OCI-LY3 (cell line): ENCODE results near the gene CCDC190.

ENCODE experiments used
- H2AFZ ChIP-seq: fragments of 200-600, 300-600 bp; shearing (Covaris generic); 2 replicates; pipeline ENCODE4 v1.6.0; 2014; ENCODE audit warnings: antibody characterized with exemption, low read depth, low read length
- H3K27ac ChIP-seq: fragments of 200-600, 300-600 bp; sonication (generic); 2 replicates; pipeline ENCODE4 v1.5.1; 2014; ENCODE audit warnings: mild to moderate bottlenecking, low read length, moderate library complexity, mixed read lengths
- H3K27me3 ChIP-seq: fragments of 200-600, 300-600 bp; sonication (generic); 2 replicates; pipeline ENCODE4 v1.6.1; 2014; ENCODE audit warnings: low read depth, low read length, mixed read lengths
- H3K36me3 ChIP-seq: fragments of 200-600, 300-600 bp; sonication (generic); replicated peaks from 2 replicates; pipeline ENCODE3; 2014; ENCODE audit warnings: low read depth, low read length, mixed read lengths
- H3K4me1 ChIP-seq: fragments of 300-600, 200-600 bp; sonication (generic); 2 replicates; pipeline ENCODE4 v1.6.1; 2014; ENCODE audit warnings: low read length, mixed read lengths
- H3K4me2 ChIP-seq: fragments of 200-600, 300-600 bp; sonication (generic); 2 replicates; pipeline ENCODE4 v1.6.1; 2014; ENCODE audit warnings: low read length, mixed read lengths
- H3K4me3 ChIP-seq: fragments of 300-600, 200-600 bp; sonication (generic); 2 replicates; pipeline ENCODE4 v1.5.1; 2014; ENCODE audit warnings: antibody characterized with exemption, mild to moderate bottlenecking, low read length, moderate library complexity
- H3K79me2 ChIP-seq: fragments of 300-600, 200-600 bp; shearing (Covaris generic); 2 replicates; pipeline ENCODE4 v1.6.1; 2014; ENCODE audit warnings: mild to moderate bottlenecking, low read length, mixed read lengths
- H3K9ac ChIP-seq: fragments of 300-600, 200-600 bp; shearing (Covaris generic); 2 replicates; pipeline ENCODE4 v1.6.0; 2014; ENCODE audit warnings: mild to moderate bottlenecking, low read length, moderate library complexity
- H3K9me3 ChIP-seq: fragments of 200-600, 300-600 bp; shearing (Covaris generic); 2 replicates; pipeline ENCODE4 v1.6.1; 2014; ENCODE audit warnings: low read length, mixed read lengths; ENCODE audit not compliant: insufficient read depth
- H4K20me1 ChIP-seq: fragments of 200-600, 300-600 bp; sonication (generic); 2 replicates; pipeline ENCODE4 v1.6.1; 2016; ENCODE audit warnings: low read length, mixed read lengths; ENCODE audit not compliant: insufficient read depth
- EZH2phosphoT487 ChIP-seq: fragments of 200-600 bp; shearing (Covaris generic); IDR thresholded peaks from 2 replicates; pipeline ENCODE4 v1.6.1; 2018; ENCODE audit warnings: antibody characterized with exemption, mixed run types, low read depth
- TF ChIP-seq, protein P1 (sequence below): fragments of 200-600, 300-600 bp; sonication (generic); IDR thresholded peaks from 2 replicates; pipeline ENCODE4 v1.5.1; 2014; ENCODE audit warnings: antibody characterized with exemption, low read length, low read depth

Gene CCDC190

DNA sequence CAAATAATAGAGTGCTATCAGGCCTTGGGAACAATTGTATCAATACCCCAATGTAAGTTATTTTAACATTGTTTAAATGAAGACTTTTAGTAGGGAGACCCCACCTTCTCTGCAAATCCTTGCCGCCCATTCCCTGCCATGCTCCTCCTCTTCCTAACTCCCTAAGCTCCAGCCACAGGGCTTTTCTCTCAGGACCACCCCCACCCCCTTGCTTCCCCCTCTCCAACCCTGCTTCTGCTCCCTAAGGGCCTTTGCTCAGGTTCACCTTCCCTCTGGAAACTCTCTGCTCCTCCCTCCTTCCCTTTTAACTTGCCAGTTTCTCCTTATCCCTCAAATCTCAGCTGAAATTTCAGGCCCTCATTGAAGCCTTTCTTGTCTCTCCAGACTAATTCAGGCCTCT is 16.8 kb downstream of the CCDC190 start:
- H3K27ac ChIP-seq: no peak overlapping the region
- H3K4me1 ChIP-seq: no peaks in the 10 kb centered on the region
- H4K20me1 ChIP-seq: no peaks in the 10 kb centered on the region
- H3K4me2 ChIP-seq: no peak overlapping the region
- no peaks in the 10 kb centered on the region for H3K27me3 ChIP-seq
- H2AFZ ChIP-seq: no peak overlapping the region
- H3K36me3 ChIP-seq: no peaks in the 10 kb centered on the region
- TF ChIP-seq EZH2phosphoT487: no peak
- TF ChIP-seq, protein P1, sequence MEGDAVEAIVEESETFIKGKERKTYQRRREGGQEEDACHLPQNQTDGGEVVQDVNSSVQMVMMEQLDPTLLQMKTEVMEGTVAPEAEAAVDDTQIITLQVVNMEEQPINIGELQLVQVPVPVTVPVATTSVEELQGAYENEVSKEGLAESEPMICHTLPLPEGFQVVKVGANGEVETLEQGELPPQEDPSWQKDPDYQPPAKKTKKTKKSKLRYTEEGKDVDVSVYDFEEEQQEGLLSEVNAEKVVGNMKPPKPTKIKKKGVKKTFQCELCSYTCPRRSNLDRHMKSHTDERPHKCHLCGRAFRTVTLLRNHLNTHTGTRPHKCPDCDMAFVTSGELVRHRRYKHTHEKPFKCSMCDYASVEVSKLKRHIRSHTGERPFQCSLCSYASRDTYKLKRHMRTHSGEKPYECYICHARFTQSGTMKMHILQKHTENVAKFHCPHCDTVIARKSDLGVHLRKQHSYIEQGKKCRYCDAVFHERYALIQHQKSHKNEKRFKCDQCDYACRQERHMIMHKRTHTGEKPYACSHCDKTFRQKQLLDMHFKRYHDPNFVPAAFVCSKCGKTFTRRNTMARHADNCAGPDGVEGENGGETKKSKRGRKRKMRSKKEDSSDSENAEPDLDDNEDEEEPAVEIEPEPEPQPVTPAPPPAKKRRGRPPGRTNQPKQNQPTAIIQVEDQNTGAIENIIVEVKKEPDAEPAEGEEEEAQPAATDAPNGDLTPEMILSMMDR: no peak
- H3K9ac ChIP-seq: no peak overlapping the region
- H3K79me2 ChIP-seq: no peaks in the 10 kb centered on the region
- H3K9me3 ChIP-seq: peaks cover 4% of the 10 kb centered on the region; the same call in 1 of the 2 replicates
- H3K4me3 ChIP-seq: no peak overlapping the region

DNA sequence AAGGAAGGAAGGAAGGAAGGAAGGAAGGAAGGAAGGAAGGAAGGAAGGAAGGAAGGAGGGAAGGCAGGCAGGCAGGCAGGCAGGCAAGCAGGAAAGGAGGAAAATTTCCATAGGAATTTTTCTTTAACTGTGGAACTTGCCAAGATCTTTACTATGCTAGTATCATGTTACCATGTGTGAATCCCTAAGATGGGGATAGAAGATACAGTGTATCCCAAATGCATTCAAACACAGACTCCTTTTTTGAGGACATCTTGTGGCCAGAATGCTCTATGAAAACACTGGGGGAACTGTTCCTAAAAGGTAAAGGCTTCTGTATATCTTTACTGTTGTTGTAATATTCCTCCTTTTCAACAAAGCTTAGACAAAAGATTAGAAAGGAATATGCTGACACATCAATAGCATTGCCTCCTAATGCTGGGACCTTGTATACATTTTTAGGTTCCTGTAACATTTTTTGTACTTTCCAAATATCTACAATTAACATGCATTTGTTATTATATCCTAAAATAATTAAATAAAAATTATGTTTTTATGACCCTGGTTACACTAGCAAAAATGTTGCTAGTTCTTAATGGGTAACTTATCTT is 20.6 kb downstream of the CCDC190 start:
- H3K9me3 ChIP-seq: peaks cover 17% of the 10 kb centered on the region; the same call in 1 of the 2 replicates
- H3K27ac ChIP-seq: no peak overlapping the region
- H2AFZ ChIP-seq: no peak overlapping the region
- no peak overlapping the region for H3K9ac ChIP-seq
- H3K4me1 ChIP-seq: peaks cover 4% of the 10 kb centered on the region; the same call in 1 of the 2 replicates
- no peak overlapping the region for H3K4me2 ChIP-seq
- H4K20me1 ChIP-seq: no peaks in the 10 kb centered on the region
- H3K79me2 ChIP-seq: no peaks in the 10 kb centered on the region
- TF ChIP-seq EZH2phosphoT487: no peak
- TF ChIP-seq, protein P1: no peak
- no peaks in the 10 kb centered on the region for H3K27me3 ChIP-seq
- H3K36me3 ChIP-seq: no peaks in the 10 kb centered on the region
- H3K4me3 ChIP-seq: no peak overlapping the region

DNA sequence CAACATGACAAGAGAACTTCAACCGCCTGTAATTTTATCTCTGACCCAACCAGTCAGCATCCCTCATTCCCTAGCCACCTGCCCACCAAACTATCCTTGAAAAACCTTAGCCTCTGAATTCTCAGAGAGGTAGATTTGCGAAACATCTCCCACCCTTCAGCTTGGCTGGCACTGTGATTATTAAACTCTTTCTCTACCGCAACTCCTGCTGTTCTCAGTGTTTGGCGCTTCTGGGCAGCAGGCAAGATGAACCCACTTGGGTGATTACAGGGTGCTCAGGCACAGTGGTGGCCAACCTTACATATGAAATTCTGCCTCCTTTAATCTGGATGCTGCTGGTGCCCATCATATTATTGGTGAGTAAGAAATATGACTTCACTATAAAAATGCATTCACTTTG is 22.1 kb downstream of the CCDC190 start:
- Histone ChIP-seq H3K27me3 (no peaks in the 10 kb centered on the region), H3K79me2 (no peaks in the 10 kb centered on the region), H3K9me3 (peaks cover 17% of the 10 kb centered on the region; the same call in 1 of the 2 replicates), H2AFZ (no peak overlapping the region), H3K9ac (no peak overlapping the region), H3K4me3 (no peak overlapping the region), H3K4me1 (peaks cover 12% of the 10 kb centered on the region), H3K36me3 (no peaks in the 10 kb centered on the region), H3K4me2 (no peak overlapping the region), H3K27ac (no peak overlapping the region), H4K20me1 (no peaks in the 10 kb centered on the region)
- no peak for TF ChIP-seq EZH2phosphoT487
- TF ChIP-seq, protein P1: no peak

DNA sequence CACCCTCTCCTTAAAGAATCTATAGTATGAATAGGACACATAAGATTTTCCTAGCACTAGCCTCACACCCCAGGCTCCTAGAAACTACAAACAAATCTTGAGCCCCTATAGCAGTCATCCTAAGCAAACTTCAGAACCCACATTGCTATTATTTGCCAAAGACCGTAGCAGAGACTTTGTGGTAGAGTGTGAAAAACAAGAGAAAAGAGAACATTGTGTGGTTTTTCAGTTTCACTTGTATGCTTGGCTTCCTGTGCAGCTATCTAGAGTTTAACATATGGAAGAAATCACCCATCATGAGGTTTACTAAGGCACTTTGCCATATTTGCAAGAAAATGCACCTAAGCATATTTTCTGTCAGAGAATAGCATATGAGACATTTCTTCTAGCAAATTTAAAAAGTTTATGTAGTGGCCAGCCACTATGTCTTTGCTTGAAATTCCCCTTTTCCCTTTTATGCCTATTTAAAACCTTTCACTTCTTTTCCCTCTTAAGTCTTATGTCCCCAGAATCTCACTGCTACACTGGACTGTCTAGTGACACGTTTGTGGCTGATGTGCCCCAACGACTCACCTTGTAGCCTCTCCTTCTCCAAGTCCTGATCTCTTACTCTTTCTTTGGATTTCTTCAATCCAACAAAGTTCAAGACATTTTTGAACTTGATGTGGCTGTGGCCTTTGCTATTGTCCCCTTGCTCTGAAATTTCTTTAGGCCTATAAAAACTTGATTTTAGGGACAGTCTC is 25.6 kb downstream of the CCDC190 start:
- no peak for TF ChIP-seq EZH2phosphoT487
- TF ChIP-seq, protein P1: no peak
- Histone ChIP-seq H3K79me2 (no peaks in the 10 kb centered on the region), H3K36me3 (no peaks in the 10 kb centered on the region), H3K27ac (no peak overlapping the region), H2AFZ (no peak overlapping the region), H3K4me1 (peaks cover 12% of the 10 kb centered on the region), H3K4me3 (no peak overlapping the region), H3K4me2 (no peak overlapping the region), H3K9me3 (peaks cover 17% of the 10 kb centered on the region; the same call in 1 of the 2 replicates), H3K9ac (no peak overlapping the region), H4K20me1 (no peaks in the 10 kb centered on the region), H3K27me3 (peaks cover under 1% of the 10 kb centered on the region; the same call in 1 of the 2 replicates)
